GM19324 (cell line): ENCODE measurements around the gene CALHM6.
A peak's percentile ranks its signal among the peaks of the same experiment; 100 is the strongest.

Experiments
- ATAC-seq: cut with Tn5 transposase; IDR thresholded peaks from one replicate; pipeline ENCODE4 v1.9.1; 2021; ENCODE audit warnings: mild to moderate bottlenecking, moderate library complexity; ENCODE audit not compliant: unreplicated experiment, low FRiP score

The CALHM6 gene

GRCh38 chr6:116444575-116444974 lies 16.6 kb upstream of the CALHM6 start:
- no peak for ATAC-seq

- ATAC-seq, result no peak
Measured at GRCh38 chr6:116445102-116445501, 16.1 kb upstream of the CALHM6 start.

- ATAC-seq, result no peak
Measured at GRCh38 chr6:116446399-116446798, 14.8 kb upstream of the CALHM6 start.

GRCh38 chr6:116447052-116447451 lies 14.1 kb upstream of the CALHM6 start:
- ATAC-seq, result no peak

- no peak for ATAC-seq
Measured at GRCh38 chr6:116447496-116448011, 13.6 kb upstream of the CALHM6 start.

GRCh38 chr6:116449565-116449964 lies 11.6 kb upstream of the CALHM6 start:
- no peak for ATAC-seq

DNA sequence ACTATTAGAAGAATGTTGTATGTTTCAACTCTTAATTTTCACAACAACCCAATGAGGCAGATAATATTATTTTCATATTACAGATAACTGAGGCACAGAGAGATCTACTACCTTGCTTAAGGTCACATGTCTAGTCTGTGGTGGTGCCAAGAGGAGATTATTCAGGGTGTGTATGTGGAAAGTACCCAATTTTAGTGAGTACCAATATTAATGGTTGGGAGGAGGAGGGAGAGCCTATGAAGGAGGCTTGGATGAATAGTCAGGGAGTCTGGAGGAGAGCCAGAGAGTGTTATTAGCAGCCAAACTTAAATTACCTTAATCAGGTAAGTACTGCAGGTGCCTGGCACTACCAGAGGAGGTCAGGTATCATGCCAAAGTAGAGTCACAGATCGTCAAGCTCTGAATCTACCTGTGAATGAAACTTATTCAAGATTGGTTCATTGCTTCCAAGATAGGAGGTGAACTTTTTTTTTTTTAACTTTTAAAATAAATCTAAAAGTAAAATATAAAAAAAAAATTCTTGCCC lies 10.9 kb upstream of the CALHM6 start:
- no peak for ATAC-seq

DNA sequence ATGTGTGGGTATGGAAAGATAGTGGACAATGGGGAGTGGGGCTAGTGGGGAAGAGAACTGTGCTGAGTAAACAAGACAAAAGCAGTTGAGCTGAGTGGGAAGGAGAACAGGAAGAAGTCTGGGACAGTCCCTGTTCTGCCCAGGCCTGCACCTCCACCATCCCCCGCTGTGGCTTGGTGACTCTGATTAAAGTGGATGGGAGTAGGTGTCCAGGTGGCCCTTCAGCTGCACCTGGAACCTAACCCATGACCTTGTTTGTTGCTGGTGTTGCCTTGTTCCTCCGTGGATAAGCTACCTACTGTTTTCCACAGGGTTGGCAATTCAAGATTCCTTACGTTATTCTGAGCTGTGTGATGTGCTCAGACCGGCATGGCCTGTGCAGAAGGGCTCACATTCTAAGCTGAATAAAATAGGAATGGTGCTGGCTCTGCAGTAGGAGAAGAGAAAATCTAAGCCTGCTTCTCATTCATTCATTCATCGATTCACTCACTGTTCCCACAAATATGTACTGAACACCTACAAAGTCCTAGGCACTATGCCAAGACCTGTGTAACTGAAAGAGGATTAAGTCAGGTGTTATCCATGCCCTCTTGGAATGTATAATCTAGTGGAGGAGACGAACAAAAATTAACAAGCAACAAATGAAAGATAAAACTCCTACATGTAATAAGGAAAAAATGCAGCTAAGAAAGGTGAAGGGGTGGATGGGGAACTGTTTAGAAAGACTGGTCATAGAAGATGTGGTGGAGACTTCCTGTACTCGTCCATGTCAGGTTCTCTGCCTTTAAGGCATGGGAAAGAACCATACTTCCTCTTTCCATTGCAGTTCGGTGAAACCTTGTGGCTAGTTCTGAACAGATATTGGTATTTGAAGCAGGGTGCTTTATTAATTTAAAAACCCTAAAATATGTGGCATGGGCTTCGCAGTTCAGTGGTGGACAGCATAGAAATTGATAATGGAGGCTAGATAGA lies 10.1 kb upstream of the CALHM6 start:
- ATAC-seq, result peak; percentile 77

GRCh38 chr6:116451916-116452315 lies 9.3 kb upstream of the CALHM6 start:
- no peak for ATAC-seq

DNA sequence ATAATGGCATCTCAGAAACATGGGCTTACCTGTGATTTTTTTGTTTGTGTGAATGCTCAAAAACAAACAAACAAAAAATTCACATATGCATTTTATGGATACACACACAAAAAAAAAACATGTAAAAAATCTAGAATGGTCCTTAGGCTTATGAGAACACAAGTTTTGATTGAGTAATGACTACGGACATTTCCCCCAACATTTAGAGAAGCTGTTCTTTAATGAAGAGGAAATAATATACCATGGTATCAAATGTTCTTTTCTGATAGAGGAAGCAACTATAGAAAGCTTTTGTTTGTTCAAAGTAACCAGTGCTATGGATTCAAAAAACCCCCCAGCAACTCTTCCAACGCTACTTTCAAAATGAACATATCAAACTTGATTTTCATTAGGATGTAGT lies 8.6 kb upstream of the CALHM6 start:
- no peak for ATAC-seq

- no peak for ATAC-seq
Measured at GRCh38 chr6:116456106-116456505, 5.1 kb upstream of the CALHM6 start.

- ATAC-seq, result no peak
Measured at GRCh38 chr6:116456927-116457326, 4.2 kb upstream of the CALHM6 start.

DNA sequence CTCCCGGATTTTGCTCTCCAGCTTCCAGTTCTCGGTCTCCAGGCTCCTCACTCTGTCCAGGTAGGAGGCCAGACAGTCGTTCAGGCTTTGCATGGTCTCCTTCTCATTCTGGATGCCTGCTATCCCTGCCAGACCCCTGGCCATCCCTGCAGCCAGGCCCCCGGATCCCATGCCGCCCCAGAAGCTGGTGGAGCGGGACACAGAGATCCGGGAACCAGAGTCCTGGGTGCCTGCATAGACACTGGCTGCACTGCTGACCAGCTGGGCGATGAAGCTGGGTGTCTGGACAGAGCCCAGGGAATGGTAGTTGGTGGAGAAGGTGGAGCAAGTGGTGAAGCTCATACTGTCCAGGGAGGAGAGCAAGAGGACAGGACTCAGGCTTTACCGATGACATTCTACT lies 2.9 kb upstream of the CALHM6 start:
- ATAC-seq, result no peak

GRCh38 chr6:116459927-116460326 lies 1.2 kb upstream of the CALHM6 start:
- no peak for ATAC-seq

GRCh38 chr6:116461932-116462885 lies 1.0 kb downstream of the CALHM6 start:
- peak; percentile 73 for ATAC-seq

- no peak for ATAC-seq
Measured at GRCh38 chr6:116463301-116463700, 2.1 kb downstream of the CALHM6 start.

DNA sequence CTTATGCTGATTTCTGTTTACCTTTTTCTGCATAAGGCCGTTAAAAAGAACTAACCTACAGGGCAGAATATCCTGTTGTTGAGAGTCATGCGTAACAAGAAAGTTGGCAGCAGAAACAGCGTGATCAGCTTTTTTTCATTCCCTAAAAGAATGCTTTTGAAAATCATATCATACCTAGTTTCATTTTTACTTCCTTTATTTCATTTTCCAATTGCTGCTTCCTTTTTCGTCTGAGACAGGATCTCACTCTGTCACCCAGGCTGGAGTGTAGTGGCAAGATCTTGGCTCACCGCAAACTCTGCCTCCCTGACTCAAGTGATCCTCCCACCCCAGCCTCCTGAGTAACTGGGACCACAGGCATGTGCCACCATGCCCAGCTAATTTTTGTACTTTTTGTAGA lies 4.1 kb downstream of the CALHM6 start:
- no peak for ATAC-seq

- ATAC-seq, result no peak
Measured at GRCh38 chr6:116467096-116467495, 5.9 kb downstream of the CALHM6 start.

- ATAC-seq, result no peak
Measured at GRCh38 chr6:116467514-116467913, 6.3 kb downstream of the CALHM6 start.

DNA sequence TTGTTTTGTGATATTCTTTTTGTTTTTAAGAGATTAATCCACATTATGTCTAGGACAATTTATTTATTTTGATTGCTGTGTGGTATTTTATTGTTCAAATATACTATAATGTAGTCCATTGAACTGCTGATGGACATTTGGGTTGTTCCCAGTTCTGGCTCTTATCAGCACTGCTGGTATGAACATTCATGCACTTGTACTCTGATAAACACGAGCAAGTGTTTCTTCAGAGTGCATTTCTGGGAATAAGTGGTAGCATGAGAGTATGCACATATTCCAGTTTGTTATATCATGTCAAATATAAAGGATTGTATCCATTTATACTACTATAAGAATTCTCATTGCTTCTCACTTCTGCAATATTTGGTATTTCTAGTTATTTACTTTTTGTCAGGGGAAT lies 7.1 kb downstream of the CALHM6 start:
- no peak for ATAC-seq

DNA sequence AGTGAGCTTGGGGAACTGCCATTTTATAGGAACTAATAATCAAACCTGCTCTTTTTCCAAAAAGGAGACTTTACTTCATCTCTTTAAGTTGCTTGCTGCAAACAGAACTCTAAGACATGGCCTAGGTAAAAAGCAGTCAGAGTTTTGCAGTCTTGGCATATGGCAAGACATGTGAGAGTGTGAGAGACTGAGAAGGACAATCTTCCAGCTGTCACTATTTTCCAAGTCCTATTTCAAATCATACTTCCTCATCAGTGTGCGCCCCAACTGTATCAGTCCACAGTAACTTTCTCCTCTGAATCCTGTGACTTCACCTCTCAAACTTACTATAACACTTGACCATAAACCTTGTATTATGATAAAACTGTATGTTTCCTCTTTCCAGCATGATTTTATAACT lies 10.4 kb downstream of the CALHM6 start:
- no peak for ATAC-seq
